ENCODE results near the gene RPL37A.

DNA sequence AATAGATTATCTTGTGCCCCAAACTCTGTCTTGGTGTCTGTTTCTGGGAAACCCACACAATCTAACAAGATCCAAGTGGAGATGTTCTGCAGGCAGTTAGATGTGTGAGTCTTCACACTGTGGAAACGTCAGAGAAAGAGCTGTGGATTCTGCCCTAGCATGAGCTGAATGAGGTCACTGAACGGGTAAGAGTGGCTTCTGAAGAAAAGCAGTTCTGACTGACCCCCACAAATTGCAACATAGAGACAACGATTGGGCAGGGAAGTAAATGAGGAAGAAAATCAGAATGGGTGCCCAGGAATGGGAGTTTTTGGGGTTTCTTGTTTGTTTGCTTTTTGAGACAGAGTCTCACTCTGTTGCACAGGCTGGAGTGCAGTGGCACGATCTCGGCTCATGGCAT is 12.9 kb upstream of the RPL37A start:
- TF ChIP-seq, protein P1, sequence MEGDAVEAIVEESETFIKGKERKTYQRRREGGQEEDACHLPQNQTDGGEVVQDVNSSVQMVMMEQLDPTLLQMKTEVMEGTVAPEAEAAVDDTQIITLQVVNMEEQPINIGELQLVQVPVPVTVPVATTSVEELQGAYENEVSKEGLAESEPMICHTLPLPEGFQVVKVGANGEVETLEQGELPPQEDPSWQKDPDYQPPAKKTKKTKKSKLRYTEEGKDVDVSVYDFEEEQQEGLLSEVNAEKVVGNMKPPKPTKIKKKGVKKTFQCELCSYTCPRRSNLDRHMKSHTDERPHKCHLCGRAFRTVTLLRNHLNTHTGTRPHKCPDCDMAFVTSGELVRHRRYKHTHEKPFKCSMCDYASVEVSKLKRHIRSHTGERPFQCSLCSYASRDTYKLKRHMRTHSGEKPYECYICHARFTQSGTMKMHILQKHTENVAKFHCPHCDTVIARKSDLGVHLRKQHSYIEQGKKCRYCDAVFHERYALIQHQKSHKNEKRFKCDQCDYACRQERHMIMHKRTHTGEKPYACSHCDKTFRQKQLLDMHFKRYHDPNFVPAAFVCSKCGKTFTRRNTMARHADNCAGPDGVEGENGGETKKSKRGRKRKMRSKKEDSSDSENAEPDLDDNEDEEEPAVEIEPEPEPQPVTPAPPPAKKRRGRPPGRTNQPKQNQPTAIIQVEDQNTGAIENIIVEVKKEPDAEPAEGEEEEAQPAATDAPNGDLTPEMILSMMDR (IDR thresholded peaks at IDR 0.05 in 4 of 5, conservative IDR thresholded peaks at IDR 0.05 in 1 of 5): no peak
- no peak for TF ChIP-seq POLR2A (IDR thresholded peaks at IDR 0.05)
